Left forelimb (tissue), 1 donor: Measurements from ENCODE around the gene HMGCS2.

Source experiments
- DNase-seq: peaks from one replicate; pipeline ENCODE4 v3.0.0-alpha.2; 2018; ENCODE audit warnings: low spot score

The HMGCS2 gene

GRCh38 chr1:119768778-119769177, at the start of gene HMGCS2:
Gene HMGCS2 (minus strand): TSS chr1:119768905. CDS start chr1:119768844, 61 bp downstream.
- no peak for DNase-seq

- DNase-seq: no peak
Observed at GRCh38 chr1:119818181-119818580, 49.5 kb upstream of the HMGCS2 start.

- DNase-seq: no peak
Observed at GRCh38 chr1:119816407-119816806, 47.7 kb upstream of the HMGCS2 start.

- no peak for DNase-seq
Observed at GRCh38 chr1:119815928-119816327, 47.2 kb upstream of the HMGCS2 start.

GRCh38 chr1:119815361-119815760, 46.7 kb upstream of the HMGCS2 start:
- no peak for DNase-seq

- no peak for DNase-seq
Observed at GRCh38 chr1:119814288-119814687, 45.6 kb upstream of the HMGCS2 start.

GRCh38 chr1:119811985-119812557, 43.4 kb upstream of the HMGCS2 start:
- no peak for DNase-seq

- no peak for DNase-seq
Observed at GRCh38 chr1:119811387-119811786, 42.7 kb upstream of the HMGCS2 start, which contains the start of gene REG4. Gene REG4 (minus strand): TSS chr1:119811460. CDS start chr1:119808769, 2,691 bp downstream.

- no peak for DNase-seq
Observed at GRCh38 chr1:119808972-119809550, 40.4 kb upstream of the HMGCS2 start.

- DNase-seq: no peak
Observed at GRCh38 chr1:119808491-119808890, 39.8 kb upstream of the HMGCS2 start.

- no peak for DNase-seq
Observed at GRCh38 chr1:119806489-119806888, 37.8 kb upstream of the HMGCS2 start.

GRCh38 chr1:119805746-119806145, 37.0 kb upstream of the HMGCS2 start:
- DNase-seq: no peak

GRCh38 chr1:119805247-119805646, 36.5 kb upstream of the HMGCS2 start:
- no peak for DNase-seq

GRCh38 chr1:119799599-119800177, 31.0 kb upstream of the HMGCS2 start:
- DNase-seq: no peak

- DNase-seq: no peak
Observed at GRCh38 chr1:119799003-119799402, 30.3 kb upstream of the HMGCS2 start.

- DNase-seq: no peak
Observed at GRCh38 chr1:119797606-119798005, 28.9 kb upstream of the HMGCS2 start.

- no peak for DNase-seq
Observed at GRCh38 chr1:119797162-119797561, 28.5 kb upstream of the HMGCS2 start.

- no peak for DNase-seq
Observed at GRCh38 chr1:119795261-119796200, 26.8 kb upstream of the HMGCS2 start.

- DNase-seq: no peak
Observed at GRCh38 chr1:119794876-119795240, 26.2 kb upstream of the HMGCS2 start.

- no peak for DNase-seq
Observed at GRCh38 chr1:119794230-119794875, 25.6 kb upstream of the HMGCS2 start.

- no peak for DNase-seq
Observed at GRCh38 chr1:119791377-119791776, 22.7 kb upstream of the HMGCS2 start.
